ENCODE measurements around the gene ARAP2. TPM values are rescaled to one million over a fixed set of nuclear protein-coding genes. Genes with fewer than 3 reads are reported as not detected.

The ARAP2 gene
- total RNA-seq, 1 donor from 2014 or later = 59.1 TPM

GRCh38 chr4:36081185-36081584, 163.1 kb downstream of the ARAP2 start:
- intact Hi-C loops (cut with micrococcal nuclease) = no loop called here
- DNase-seq (no peak), ATAC-seq (ENCODE audit: low read depth) (no peak)
- POLR2A ChIA-PET = no interaction called here
- H3K9me3 Mint-ChIP-seq = no peaks in the 10 kb centered on the region
- H3K4me1 Mint-ChIP-seq = no peaks in the 10 kb centered on the region
- no peak overlapping the region for H3K4me3 Mint-ChIP-seq
- peaks cover 15% of the 10 kb centered on the region for H3K36me3 Mint-ChIP-seq (ENCODE audit: low read depth)
- no peak overlapping the region for H3K27ac Mint-ChIP-seq
- H3K27me3 Mint-ChIP-seq = no peaks in the 10 kb centered on the region
- CTCF ChIA-PET = no interaction called here
- TF ChIP-seq CTCF (IDR thresholded peaks at IDR 0.05) = no peak

- CTCF ChIA-PET = no interaction called here
- no peaks in the 10 kb centered on the region for H3K4me1 Mint-ChIP-seq
- no peak for TF ChIP-seq CTCF (IDR thresholded peaks at IDR 0.05)
- intact Hi-C loops (cut with micrococcal nuclease) = loop anchor here (2.0 kb wide), 1 partner anchor 19 kb away; no protein-coding TSS in a partner anchor
- POLR2A ChIA-PET = no interaction called here
- H3K4me3 Mint-ChIP-seq = no peak overlapping the region
- H3K36me3 Mint-ChIP-seq (ENCODE audit: low read depth) = peaks cover 8% of the 10 kb centered on the region
- no peaks in the 10 kb centered on the region for H3K27me3 Mint-ChIP-seq
- H3K9me3 Mint-ChIP-seq = no peaks in the 10 kb centered on the region
- H3K27ac Mint-ChIP-seq = no peak overlapping the region
- no peak for ATAC-seq (ENCODE audit: low read depth)
- DNase-seq = no peak
These were observed 164.6 kb downstream of the ARAP2 start for GRCh38 chr4:36079666-36080065.

GRCh38 chr4:36078319-36078718, 166.0 kb downstream of the ARAP2 start:
- no peak for TF ChIP-seq CTCF (IDR thresholded peaks at IDR 0.05)
- no peak overlapping the region for H3K27ac Mint-ChIP-seq
- no peak overlapping the region for H3K4me3 Mint-ChIP-seq
- no peaks in the 10 kb centered on the region for H3K4me1 Mint-ChIP-seq
- DNase-seq (no peak), ATAC-seq (ENCODE audit: low read depth) (no peak)
- CTCF ChIA-PET = no interaction called here
- no peaks in the 10 kb centered on the region for H3K27me3 Mint-ChIP-seq
- POLR2A ChIA-PET = no interaction called here
- peaks cover 11% of the 10 kb centered on the region for H3K36me3 Mint-ChIP-seq (ENCODE audit: low read depth)
- H3K9me3 Mint-ChIP-seq = no peaks in the 10 kb centered on the region
- intact Hi-C loops (cut with micrococcal nuclease) = loop anchor here (2.0 kb wide), 1 partner anchor 18 kb away; no protein-coding TSS in a partner anchor

- H3K27ac Mint-ChIP-seq = no peak overlapping the region
- ChIA-PET POLR2A (no interaction called here), CTCF (no interaction called here)
- TF ChIP-seq CTCF (IDR thresholded peaks at IDR 0.05) = no peak
- ATAC-seq (ENCODE audit: low read depth) (no peak), DNase-seq (no peak)
- no peaks in the 10 kb centered on the region for H3K4me1 Mint-ChIP-seq
- H3K9me3 Mint-ChIP-seq = no peaks in the 10 kb centered on the region
- H3K36me3 Mint-ChIP-seq (ENCODE audit: low read depth) = peaks cover 49% of the 10 kb centered on the region
- intact Hi-C loops (cut with micrococcal nuclease) = no loop called here
- no peaks in the 10 kb centered on the region for H3K27me3 Mint-ChIP-seq
- no peak overlapping the region for H3K4me3 Mint-ChIP-seq
These were observed 171.8 kb downstream of the ARAP2 start for GRCh38 chr4:36072529-36072928.

GRCh38 chr4:36067116-36067515, 177.2 kb downstream of the ARAP2 start:
- POLR2A ChIA-PET = no interaction called here
- intact Hi-C loops (cut with micrococcal nuclease) = no loop called here
- Mint-ChIP-seq H3K27ac (no peak overlapping the region), H3K9me3 (no peaks in the 10 kb centered on the region), H3K4me3 (no peak overlapping the region), H3K4me1 (no peaks in the 10 kb centered on the region), H3K36me3 (ENCODE audit: low read depth) (peaks cover 55% of the 10 kb centered on the region), H3K27me3 (no peaks in the 10 kb centered on the region)
- no peak for DNase-seq
- TF ChIP-seq CTCF (IDR thresholded peaks at IDR 0.05) = no peak
- CTCF ChIA-PET = no interaction called here
- ATAC-seq (ENCODE audit: low read depth) = no peak
